ENCODE measurements around the gene LYPLA2. TPM values are rescaled to one million over a fixed set of nuclear protein-coding genes. Genes with fewer than 3 reads are reported as not detected.

LYPLA2 gene
- total and polyA plus RNA-seq, 12 donors = 22.0 to 54.5 (median 27.0) TPM

- no peak for ATAC-seq
- 75 to 76% methylated on average over 4 of the region's 4 CpGs for WGBS, 2 donors
- no peak for TF ChIP-seq CTCF (IDR thresholded peaks at IDR 0.05)
These were observed 39.1 kb upstream of the LYPLA2 start for GRCh38 chr1:23751815-23752200.

GRCh38 chr1:23752909-23753308, 38.0 kb upstream of the LYPLA2 start:
- intact Hi-C loops (cut with DNase I) = no loop called here
- WGBS, 2 donors = 85 to 90% methylated on average over 1 of the region's 1 CpG

More at GRCh38 chr1:23751815-23752200, 39.1 kb upstream of the LYPLA2 start:
- DNase-seq = no peak
- Histone ChIP-seq H3K27ac (no peak overlapping the region), H3K9me3 (no peaks in the 10 kb centered on the region), H3K27me3 (no peaks in the 10 kb centered on the region), H3K4me3 (no peak overlapping the region), H3K36me3 (peaks cover 0 to 90% (median 67%) of the 10 kb centered on the region in 9 donors), H3K4me1 (peaks cover 4 to 42% (median 15%) of the 10 kb centered on the region in 9 donors)
- intact Hi-C loops (cut with DNase I) = no loop called here

GRCh38 chr1:23756676-23757075, 34.3 kb upstream of the LYPLA2 start:
- Histone ChIP-seq H3K4me1 (peaks cover 4 to 61% (median 39%) of the 10 kb centered on the region in 9 donors), H3K9me3 (no peaks in the 10 kb centered on the region), H3K36me3 (peaks cover 0 to 100% (median 73%) of the 10 kb centered on the region in 9 donors), H3K27ac (no peak overlapping the region), H3K27me3 (no peaks in the 10 kb centered on the region), H3K4me3 (no peak overlapping the region)
- DNase-seq (no peak), ATAC-seq (no peak)
- no peak for TF ChIP-seq CTCF (IDR thresholded peaks at IDR 0.05)
- WGBS, 2 donors = 90 to 98% methylated on average over 3 of the region's 3 CpGs
- intact Hi-C loops (cut with DNase I) = no loop called here

More at GRCh38 chr1:23752909-23753308, 38.0 kb upstream of the LYPLA2 start:
- H3K4me3 ChIP-seq = no peak overlapping the region
- TF ChIP-seq CTCF (IDR thresholded peaks at IDR 0.05) = no peak
- DNase-seq = no peak
- peak overlapping the region in 1 of 10 donors; percentile 7 for H3K27ac ChIP-seq
- ATAC-seq = no peak
- H3K9me3 ChIP-seq = no peaks in the 10 kb centered on the region
- peaks cover 0 to 93% (median 78%) of the 10 kb centered on the region in 9 donors for H3K36me3 ChIP-seq
- peaks cover 4 to 37% (median 14%) of the 10 kb centered on the region in 9 donors for H3K4me1 ChIP-seq
- H3K27me3 ChIP-seq = no peaks in the 10 kb centered on the region

DNA sequence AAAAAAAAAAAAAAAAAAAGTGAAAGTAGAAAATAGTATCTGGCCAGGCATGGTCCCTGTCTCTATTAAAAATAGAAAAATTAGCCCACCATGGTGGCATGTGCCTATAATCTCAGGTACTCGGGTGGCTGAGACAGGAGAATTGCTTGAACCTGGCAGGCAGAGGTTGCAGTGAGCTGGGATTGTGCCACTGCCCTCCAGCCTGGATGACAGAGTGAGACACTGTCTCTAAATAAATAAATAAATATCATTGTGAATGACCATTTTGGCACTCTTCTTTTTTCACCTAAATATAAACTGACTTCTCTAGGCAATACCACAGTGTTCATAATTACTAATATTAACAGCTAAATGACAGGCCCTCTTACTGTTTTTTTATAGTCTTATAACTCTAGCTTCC, 33.1 kb upstream of the LYPLA2 start:
- WGBS, 2 donors = 62 to 68% methylated on average over 1 of the region's 1 CpG
- TF ChIP-seq CTCF (IDR thresholded peaks at IDR 0.05) = no peak
- H3K27me3 ChIP-seq = no peaks in the 10 kb centered on the region
- ATAC-seq = no peak
- H3K4me3 ChIP-seq = no peak overlapping the region
- peak overlapping the region in 3 of 10 donors; percentile 13 to 64 (median 47) for H3K27ac ChIP-seq
- DNase-seq = no peak
- H3K4me1 ChIP-seq = peaks cover 4 to 68% (median 41%) of the 10 kb centered on the region in 9 donors
- intact Hi-C loops (cut with DNase I) = no loop called here
- H3K9me3 ChIP-seq = no peaks in the 10 kb centered on the region
- peaks cover 0 to 100% (median 61%) of the 10 kb centered on the region in 9 donors for H3K36me3 ChIP-seq
